ENCODE data around the gene BAG5.
"Not testable (repeated sequence)": the region's sequence is repeated elsewhere in the genome, so short reads cannot be mapped to it uniquely, and the experiment has no call there.

The BAG5 gene

DNA sequence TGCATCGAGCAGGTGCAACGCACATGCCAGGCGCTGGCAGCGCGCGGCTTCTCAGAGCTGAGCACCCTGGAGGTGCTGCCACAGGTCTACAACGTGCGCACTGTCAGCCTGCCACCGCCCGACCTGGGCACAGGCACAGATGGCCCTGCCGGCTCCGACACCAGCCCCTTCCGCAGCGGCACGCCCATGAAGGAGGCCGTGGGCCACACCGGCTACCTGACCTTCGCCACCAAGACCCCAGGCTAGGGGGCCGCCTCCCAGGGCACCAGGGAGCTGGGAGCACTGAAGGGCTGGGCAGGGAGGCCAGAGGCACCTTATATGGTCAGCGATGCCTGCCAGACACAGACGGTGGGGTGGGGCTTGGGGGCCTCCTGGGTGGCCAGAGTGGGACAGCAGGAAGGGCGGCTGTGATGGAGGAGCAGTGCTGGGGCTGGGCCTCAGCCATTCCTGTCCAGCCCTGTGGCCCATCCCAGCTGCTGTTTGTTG lies 27.8 kb downstream of the BAG5 start:
- FAIRE-seq: no peak

DNA sequence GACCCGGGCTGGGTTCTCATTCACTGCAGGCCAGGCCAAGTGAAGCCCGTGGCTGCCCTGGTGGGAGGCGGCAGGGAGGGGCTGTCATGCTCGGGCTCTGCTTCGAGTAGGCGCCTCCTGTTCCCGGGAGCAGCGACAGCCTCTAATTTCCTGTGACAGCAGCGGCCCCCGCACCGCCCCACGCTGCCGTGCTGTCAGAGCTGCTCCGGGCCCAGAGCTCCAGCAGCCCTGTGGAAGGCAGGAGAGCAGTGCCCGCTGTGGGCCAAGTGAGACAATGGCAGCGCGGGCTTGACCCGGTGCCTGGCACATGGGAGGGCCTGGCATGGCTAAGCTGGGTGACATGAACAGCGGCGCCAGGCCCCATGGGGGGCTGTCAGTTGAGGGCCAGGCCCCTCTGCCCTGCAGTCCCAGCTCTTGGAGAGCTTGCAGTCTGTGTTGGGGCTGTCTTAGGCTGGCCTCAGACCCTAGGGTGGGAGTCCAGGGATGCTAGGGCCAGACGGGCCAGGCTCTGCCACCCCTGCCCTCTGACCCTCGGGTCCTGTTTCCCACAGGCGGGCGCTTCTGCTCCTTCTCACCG lies 28.4 kb downstream of the BAG5 start:
- FAIRE-seq: no peak

DNA sequence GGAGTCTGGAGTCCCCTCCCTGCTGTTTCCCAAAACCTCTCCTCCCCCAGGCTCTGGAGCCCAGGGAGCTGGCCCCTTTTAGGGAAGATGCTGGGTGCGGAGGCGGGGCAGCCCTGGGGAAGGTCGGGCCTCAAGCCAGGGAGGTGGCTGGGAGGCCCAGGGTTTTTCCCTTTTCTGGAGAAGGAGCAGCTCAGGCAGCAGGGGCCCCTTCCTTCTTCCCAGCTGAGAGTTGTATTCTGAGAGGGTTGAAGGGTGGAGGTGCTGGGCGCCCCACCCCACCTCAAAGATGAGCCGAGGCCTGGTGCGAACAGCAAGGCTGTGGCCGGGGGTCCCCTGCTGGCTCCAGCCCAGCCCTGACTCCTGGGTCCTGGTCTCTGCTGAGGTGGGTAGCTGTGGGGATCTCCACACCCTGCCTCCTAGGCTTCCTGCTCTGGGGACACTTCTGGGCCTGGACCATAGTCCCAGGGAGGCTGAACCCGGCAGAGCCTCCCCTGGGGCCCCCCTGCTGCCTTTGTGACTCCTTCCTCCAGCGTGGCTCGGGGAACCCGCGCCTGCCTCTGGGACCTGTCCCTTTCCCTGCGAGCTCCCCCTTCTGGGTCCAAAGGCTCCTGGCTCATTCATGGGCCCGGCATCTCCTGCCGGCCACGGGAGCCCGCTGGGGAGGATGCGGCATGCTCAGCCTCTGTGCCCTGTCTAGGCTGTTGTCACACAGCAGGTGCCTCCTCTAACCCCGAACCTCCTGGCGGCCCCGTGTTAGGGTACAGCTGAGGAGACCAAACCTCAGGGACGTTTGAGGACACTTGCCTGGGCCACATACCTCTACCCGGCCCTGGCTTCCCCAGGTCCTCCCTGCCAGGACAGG lies 29.1 kb downstream of the BAG5 start:
- no peak for FAIRE-seq

GRCh38 chr14:103532216-103533136 lies 30.0 kb downstream of the BAG5 start:
- FAIRE-seq: no peak

- no peak for FAIRE-seq
Observed at GRCh38 chr14:103531421-103532215, 30.8 kb downstream of the BAG5 start.

DNA sequence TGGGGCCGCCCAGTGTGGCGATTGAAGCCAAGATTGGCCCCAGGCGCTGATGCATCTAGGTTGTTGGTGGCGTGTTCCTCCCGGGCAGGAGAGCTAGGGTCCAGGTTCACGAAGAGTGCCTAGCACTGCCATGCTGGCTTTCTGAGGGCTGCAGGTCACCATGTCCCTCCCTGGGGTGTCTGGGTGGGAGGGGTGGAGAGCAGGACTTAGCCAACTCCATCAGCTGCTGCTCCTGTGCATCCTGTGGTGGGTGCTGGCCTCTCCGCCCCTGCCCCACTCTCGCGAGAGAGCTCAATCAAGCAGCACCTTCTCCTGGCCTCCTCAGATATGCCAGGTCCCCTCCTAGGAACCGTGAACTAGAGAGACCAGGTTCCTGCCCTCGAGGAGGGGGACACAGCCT lies 31.6 kb downstream of the BAG5 start:
- no peak for FAIRE-seq

GRCh38 chr14:103530390-103530789 lies 32.1 kb downstream of the BAG5 start:
- no peak for FAIRE-seq

- FAIRE-seq: no peak
Observed at GRCh38 chr14:103529383-103530365, 32.8 kb downstream of the BAG5 start.

DNA sequence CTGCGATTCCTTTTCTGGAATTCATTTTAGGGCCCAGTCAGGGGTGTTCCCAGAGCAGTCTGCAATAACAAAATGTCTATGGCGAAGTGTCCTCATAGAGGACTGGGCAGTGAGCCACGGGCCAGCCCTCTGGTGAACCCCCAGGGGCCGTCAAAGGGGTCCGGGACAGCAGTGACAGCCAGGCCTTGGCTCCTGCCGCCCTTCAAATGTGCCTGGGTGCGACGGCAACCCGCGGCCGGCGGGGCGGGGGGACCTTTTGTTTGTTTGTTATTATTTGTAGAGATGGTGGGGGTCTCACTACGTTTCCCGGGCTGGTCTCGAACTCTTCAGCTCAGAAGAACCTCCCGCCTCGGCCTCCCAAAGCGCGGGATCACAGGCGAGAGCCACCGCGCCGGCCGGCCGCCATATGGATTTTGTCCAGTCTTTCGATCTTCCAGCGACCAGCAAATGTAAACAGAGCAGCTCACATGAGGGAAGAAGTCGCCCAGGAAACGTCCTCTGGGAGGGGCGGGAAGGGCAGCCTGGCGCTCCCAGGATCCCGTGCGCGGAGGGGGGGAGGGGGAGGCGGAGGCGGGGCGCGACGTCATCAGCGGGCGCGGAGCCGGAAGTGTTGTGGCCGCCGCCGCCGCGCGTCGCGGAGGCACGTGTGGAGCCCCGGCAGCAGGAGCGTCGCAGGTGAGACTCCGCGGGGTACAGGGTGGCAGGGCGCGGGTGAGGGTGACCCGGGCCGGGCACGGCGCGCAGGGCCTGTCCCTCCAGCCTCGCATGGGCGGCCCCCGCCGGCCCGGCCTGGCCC lies 33.7 kb downstream of the BAG5 start, which contains the start of gene TRMT61A:
TSS of gene TRMT61A (plus strand) at position 610 of the 796 bp plus-strand sequence. CDS start 783 bp downstream, outside the sequence.
- FAIRE-seq: no peak

DNA sequence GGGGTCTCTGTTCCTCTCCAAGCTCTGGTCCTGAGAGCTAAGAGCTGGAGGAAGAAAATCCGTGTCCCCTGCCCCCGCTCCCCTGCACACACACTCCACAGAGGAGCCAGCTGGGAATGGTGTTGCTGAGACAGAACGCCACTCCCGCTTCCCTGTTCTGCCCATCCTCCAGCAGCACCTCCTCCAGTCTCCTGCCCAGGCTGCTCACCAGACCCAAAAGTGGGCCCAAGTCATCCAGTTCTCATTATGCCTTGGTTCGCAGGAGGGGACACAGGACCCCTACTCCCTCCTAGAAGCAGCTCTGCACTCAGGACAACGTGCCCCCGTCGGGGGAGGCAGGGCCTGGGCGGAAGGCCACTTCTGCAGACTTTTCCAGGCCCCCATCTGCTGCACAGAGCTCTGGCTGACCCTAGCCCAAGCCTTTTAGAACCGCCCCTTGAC lies 34.3 kb downstream of the BAG5 start:
- peak; percentile 86 for FAIRE-seq

DNA sequence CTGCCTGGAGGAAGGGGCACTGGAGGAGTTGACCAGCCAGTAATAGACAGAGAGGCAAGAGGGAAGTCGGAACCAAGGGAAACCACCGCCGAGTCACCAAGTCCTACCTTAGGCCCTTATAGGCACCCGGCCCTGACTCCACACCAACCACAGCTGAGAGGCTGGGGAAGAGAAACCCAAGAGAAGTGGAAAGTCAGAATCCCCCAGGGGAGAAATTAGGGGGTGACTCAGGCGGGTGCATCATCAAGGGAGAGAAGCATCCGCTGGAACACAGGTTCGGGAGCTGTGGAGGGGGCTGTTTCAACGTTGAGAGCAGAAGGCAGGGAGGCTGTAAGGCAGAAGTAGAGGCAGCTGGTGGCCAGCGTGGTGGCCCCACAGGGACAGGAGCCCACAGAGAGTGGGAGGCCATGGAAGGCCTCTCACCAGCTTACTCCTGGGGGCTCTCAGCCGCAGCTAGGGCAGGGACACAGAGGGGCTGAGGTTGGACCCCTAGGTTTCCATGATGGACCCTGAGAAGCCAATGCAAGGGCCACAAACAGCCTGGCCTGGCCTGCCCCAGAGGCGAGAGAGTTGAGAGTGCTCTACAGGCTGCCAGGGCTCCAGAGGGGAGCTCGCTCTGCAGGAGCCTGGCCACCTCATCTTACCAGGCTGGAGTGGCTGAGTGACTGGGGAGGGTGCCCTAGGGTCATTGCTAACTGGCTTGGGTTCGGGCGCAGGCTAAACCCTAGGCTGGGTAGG lies 34.9 kb downstream of the BAG5 start:
- FAIRE-seq: no peak

DNA sequence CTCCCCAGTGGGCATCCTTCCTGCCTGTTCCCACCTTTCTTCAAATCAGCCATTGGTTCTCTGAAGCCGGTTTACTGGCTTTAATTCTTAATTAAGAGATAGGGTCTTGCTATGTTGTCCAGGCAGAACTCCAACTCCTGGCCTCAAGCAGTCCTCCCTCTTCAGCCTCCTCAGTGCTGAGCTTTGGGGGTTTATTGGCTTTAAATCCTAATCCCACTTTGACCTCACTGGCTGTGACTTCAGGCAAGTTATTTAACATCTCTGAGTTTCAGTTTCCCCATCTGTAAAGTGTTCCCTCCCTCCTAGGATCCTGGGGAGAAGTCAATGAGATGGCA lies 35.6 kb downstream of the BAG5 start:
- no peak for FAIRE-seq

DNA sequence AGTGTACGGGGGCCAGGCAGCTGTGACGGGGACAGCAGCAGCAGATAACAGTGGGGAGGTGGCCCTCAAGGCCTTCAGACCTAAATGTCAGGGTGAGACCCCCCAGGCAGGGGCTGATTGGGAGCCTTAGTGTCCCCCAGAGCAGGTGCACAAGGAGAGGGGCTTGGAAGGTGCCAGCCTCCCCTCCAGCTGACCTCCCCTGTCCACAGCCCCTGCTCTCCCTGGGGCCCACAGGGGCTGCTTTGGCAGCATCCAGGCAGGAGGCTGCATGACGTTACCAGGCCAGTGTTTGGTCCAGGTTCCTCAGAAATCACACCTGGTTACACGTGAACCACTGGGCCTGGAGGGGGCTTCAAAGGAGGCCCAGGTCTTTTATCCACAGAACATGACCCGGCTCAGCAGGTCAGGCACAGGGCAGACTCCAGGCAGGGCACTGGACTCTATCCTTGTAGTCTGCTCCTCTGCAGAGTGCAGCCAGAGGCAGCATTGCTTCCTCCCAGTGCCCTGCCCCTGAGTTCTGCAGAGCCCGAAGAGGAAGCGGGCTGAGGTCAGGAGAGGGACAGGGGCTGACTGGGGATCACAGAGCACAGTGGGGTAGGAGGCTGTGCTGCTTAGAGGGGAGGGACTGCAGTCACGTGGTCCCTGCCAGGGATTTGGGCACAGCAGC lies 36.1 kb downstream of the BAG5 start:
- FAIRE-seq: no peak

DNA sequence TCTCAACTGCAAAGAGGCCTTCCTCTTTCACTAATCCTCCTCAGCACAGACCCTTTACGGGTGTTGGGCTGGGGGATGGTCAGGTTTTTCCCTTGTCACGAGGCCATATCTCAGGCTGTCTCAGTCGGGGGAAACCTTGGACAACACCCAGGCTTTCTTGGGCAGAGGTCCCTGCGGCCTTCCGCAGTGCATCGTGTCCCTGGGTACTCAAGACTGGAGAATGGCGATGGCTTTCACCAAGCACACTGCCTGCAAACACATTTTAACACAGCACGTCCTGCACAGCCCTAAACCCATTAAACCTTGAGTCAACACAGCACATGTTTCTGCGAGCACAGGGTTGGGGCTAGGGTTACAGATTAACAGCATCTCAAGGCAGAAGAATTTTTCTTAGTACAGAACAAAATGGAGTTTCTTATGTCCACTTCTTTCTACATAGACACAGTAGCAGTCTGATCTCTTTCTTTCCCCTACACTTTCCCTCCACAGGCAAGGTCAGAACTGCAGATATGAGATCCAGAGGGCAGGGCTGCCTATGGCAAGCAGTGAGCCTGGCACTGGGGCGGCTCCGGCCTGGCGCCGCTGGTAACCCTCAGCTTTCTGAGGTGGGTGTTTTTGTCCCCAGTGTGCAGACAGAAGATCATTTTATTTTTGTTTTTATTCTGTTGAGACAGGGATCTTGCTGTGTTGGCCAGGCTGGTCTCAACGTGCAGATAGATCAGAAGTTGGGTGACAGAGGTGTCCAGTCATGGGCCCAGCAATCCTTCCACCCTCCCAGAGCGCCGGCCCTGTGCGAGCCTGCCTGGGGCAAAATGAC lies 36.8 kb downstream of the BAG5 start:
- FAIRE-seq: not testable (repeated sequence)

GRCh38 chr14:103524002-103524935 lies 38.2 kb downstream of the BAG5 start:
- no peak for FAIRE-seq

GRCh38 chr14:103523575-103523954 lies 38.9 kb downstream of the BAG5 start:
- no peak for FAIRE-seq
